CMK (cell line): ENCODE data around the gene SCPEP1.

Source experiments
- DNase-seq: peaks from one replicate; pipeline ENCODE4 v3.0.0-alpha.2; 2010; ENCODE audit warnings: low read depth

Gene SCPEP1

DNA sequence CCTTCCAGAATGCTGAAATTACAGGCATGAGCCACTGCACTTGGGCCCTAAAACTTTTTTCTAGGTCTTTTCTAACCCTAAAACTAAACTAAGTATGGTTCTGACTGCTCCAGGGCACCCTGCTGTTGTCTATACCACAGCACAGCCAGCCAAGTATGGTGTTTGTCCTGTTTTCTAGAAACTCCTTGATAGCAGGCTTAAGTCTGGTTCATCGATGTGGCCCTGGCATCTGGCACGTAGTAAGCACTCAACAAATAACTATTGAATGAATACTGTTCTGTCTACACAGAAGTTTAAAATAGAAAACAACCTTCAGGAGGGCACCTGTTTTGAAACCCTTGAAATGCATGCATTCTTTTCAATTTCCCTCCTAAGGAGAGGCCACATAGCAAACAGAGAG lies 62.6 kb downstream of the SCPEP1 start:
- DNase-seq: no peak

GRCh38 chr17:57043276-57043675 lies 65.3 kb downstream of the SCPEP1 start:
- no peak for DNase-seq

DNA sequence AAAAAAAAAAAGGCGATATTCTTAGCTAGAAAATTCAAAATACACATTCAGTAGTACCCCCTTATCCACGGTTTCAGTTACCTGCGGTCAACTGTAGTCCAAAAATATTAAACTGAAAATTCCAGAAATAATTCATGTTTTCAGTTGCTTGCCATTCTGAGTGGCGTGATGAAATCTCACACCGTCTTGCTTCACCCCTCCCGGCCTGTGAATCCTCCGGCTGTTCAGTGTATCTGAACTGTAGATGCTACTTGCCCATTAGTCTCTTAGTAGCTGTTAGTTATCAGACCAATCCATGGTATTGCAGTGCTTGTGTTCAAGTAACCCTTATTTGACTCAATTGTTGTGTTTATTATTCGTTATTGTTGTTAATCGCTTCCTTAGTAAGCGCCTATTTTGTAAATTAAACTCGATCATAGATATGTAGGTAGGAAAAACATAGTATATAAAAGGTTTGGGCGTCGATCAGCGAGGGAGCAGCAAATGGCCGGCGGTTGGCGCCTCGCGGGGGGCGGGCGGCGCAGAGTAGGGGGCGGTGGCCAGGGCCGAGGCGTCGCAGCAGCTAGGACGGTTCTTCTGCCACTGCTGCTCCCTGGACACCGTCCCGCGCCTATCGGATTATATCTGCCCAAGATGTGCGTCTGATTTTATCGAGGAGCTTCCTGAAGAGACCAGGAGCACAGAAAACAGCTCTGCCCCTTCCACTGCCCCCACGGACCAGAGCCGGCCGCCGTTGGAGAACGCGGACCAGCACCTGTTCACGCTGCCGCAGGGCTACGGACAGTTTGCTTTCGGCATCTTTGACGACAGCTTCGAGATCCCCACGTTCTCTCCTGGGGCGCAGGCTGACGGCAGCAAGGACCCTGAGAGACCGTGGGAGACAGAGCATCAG lies 67.3 kb downstream of the SCPEP1 start:
- DNase-seq: no peak

DNA sequence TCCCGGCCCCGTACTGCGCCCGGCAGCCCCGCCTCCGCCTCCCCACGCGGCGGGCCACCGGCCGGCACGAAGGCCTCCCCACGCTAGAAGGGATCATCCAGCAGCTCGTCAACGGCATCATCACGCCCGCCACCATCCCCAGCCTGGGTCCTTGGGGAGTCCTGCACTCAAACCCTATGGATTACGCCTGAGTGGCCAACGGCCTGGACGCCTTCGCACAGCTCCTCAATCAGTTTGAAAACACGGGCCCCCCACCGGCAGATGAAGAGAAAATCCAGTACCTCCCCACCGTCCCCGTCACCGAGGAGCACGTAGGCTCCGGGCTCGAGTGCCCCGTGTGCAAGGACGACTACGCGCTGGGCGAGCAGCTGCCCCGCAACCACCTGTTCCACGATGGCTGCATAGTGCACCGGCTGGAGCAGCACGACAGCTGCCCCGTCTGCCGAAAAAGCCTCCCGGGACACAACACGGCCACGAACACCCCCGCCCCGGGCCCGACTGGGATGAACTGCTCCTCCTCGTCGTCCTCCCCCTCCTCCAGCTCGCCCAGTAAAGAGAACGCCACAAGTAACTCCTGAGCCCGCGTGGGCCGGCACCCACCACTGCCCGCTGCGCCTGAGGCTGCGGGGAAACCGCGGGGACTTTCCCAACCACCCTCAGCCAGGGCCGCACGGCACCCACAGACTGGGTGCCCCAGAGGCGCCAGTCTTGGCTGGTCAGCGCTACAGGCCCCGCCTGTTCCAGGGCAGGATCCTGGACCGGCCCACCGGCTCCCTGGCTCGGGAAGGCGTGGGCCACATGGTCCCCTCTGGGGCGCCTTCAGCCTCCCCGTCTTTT lies 68.2 kb downstream of the SCPEP1 start:
- DNase-seq: no peak

GRCh38 chr17:57046749-57047148 lies 68.8 kb downstream of the SCPEP1 start:
- DNase-seq: no peak

DNA sequence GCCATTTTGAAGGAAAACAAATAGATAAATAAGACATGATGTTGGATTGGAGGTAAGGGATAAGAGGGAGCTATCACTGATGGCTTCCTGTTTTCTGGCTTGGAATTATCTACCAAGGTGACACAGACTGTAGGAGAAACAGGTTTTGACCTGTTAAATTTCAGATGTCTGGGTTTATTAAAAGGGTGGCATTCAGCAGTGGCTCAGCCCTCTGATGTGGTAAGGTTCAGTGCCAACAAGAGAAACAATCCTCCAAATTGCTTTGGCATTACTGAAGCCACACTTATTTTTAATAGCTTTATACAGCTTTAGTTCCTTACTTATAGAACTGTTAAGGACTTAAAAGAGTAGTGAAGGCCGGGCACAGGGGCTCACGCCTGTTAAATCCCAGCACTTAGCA lies 70.2 kb downstream of the SCPEP1 start:
- DNase-seq: no peak

DNA sequence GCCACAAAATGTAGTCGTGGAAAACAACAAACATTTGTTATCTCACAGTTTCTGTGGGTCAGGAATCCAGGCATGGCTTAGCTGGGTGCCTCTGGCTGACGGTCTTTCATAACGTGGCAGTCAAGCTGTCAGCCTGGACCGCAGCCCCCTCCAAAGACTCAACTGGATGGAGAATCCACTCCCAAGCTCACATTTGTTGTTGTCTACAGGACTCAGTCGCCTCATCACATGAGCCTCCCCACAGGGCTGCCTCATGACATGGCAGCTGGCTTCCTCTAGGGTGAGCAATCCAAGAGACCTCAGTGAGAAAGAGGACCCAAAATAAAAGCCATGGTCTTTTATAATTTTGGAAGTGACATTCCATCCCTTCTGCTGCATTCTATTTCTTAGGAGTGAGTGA lies 72.4 kb downstream of the SCPEP1 start:
- DNase-seq: no peak

DNA sequence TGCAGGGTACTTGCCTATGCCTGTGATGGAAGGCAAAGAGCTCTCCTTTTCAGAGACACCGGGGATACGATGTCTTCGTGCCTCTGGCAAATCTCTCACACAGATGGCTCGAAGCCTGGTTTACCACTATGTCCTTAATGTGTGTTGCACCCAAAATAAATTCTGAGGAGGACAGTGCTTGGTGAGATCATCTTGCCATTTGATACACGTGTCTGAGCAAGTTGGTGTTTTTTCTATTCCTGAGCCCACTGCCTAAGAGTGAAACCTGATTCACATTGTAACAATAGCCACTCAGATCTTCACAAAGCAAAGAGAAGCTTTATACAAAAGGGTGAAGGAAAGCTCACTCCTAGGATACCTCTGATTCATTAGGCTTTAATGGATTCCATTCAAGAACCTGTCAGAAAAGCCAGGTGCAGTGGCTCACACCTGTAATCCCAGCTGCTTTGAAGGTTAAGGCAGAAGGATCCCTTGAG lies 74.0 kb downstream of the SCPEP1 start:
- DNase-seq: no peak
